H1 (cell line): Measurements from ENCODE around the gene GTF3C5. TPM values are rescaled to one million over a fixed set of nuclear protein-coding genes. Genes with fewer than 3 reads are reported as not detected.

Source experiments
- ATF2 ChIP-seq: IDR thresholded peaks from 2 replicates; pipeline ENCODE4 v1.6.1; 2012; ENCODE audit warnings: low read length, inconsistent platforms
- CTCF ChIP-seq, 3 experiments: IDR thresholded peaks; 1 replicate in 2 of 3; 2 replicates in 1 of 3; pipeline versions ENCODE4 v1.5.1 to v1.6.1; 2011; ENCODE audit warnings: low read length in 3 of 3, mild to moderate bottlenecking in 3 of 3, inconsistent platforms in 2 of 3, low read depth in 1 of 3, moderate library complexity in 1 of 3; ENCODE audit not compliant: insufficient read depth in 1 of 3; ENCODE audit errors: control extremely low read depth in 1 of 3
- GTF2F1 ChIP-seq: IDR thresholded peaks from 2 replicates; pipeline ENCODE4 v1.6.1; 2012; ENCODE audit warnings: low read depth, low read length, improper control_type of control experiment, borderline replicate concordance
- POLR2A ChIP-seq, 2 experiments: IDR thresholded peaks; 1 replicate in 1 of 2; 2 replicates in 1 of 2; pipeline ENCODE4 v1.6.1; 2011; ENCODE audit warnings: low read depth in 2 of 2, low read length in 2 of 2, mild to moderate bottlenecking in 2 of 2; ENCODE audit errors: control extremely low read depth in 1 of 2
- RFX5 ChIP-seq: IDR thresholded peaks from 2 replicates; pipeline ENCODE4 v1.6.1; 2011; ENCODE audit warnings: low read depth, low read length, improper control_type of control experiment, borderline replicate concordance
- RXRA ChIP-seq: IDR thresholded peaks from 2 replicates; pipeline ENCODE4 v1.6.1; 2011; ENCODE audit warnings: low read depth, mild to moderate bottlenecking, low read length, moderate library complexity; ENCODE audit not compliant: insufficient read depth
- SIN3A ChIP-seq, 2 experiments: IDR thresholded peaks in 1 of 2; conservative IDR thresholded peaks in 1 of 2; 2 replicates each; pipeline ENCODE4 v1.6.1; 2011 to 2012; ENCODE audit warnings: low read length in 2 of 2, improper control_type of control experiment in 1 of 2, low read depth in 1 of 2, mild to moderate bottlenecking in 1 of 2
- polyA plus RNA-seq, 7 experiments: library from polyadenylated mRNA; depleted of rRNA in 3 of 7; stranded (reverse) in 5 of 7; unstranded in 2 of 7; fragments of >200 nt in 5 of 7; fragments of 200-250 nt in 2 of 7; gene quantifications; 1 replicate in 5 of 7; 2 replicates in 1 of 7; 4 replicates in 1 of 7; pipeline versions ENCODE4 v1.2.1 to v1.2.3, GENCODE V29; 2011 to 2013; ENCODE audit warnings: missing spikeins in 2 of 7, mixed read lengths in 2 of 7
- total RNA-seq: library from RNA; stranded (reverse); fragmentation: NEBNext Ultra II Directional; extraction: Animal tissue kit (Norgen Biotek cat#: 25700); gene quantifications from 2 replicates; pipeline ENCODE4 v1.2.1, GENCODE V29; 2021

Gene GTF3C5
- total and polyA plus RNA-seq, 2 of the 8 experiments (the other 6 are each of a cell fraction or from before 2014, with no cell fraction given): 78.7 to 87.1 TPM

DNA sequence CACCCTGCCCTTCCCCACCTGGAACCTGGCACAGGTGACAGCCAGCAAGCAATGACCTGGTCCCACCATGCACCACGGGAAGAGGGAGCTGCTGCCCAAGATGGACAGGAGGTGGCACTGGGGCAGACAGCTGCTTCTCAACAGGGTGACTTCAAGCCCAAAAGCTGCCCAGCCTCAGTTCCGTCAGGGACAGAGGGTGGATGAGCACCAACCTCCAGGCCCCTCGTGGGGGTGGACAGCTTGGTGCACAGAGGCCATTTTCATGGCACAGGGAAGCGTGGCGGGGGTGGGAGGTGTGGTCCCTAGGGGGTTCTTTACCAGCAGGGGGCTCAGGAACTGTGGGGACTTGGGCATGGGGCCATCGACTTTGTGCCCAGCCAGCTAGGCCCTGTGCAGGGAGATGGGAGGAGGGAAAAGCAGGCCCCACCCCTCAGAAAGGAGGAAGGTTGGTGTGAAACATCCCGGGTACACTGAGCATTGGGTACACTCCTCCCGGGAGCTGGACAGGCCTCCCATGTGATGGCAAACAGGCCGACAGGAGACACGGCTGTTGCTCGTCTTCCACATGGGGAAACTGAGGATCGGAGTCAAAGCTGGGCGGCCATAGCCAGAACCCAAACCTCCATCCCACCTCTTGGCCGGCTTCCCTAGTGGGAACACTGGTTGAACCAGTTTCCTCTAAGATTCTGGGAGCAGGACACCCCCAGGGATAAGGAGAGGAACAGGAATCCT is 32.9 kb downstream of the GTF3C5 start (continued):
- no peak for TF ChIP-seq GTF2F1
- TF ChIP-seq SIN3A (conservative IDR thresholded peaks at IDR 0.05 in 1 of 2, IDR thresholded peaks at IDR 0.05 in 1 of 2; ENCODE audit: low read depth in 1 of 2, low read length in 2 of 2): no peak
- TF ChIP-seq ATF2: no peak
- TF ChIP-seq RXRA: no peak
- TF ChIP-seq POLR2A (IDR thresholded peaks at IDR 0.05; ENCODE audit: control extremely low read depth in 1 of 2, low read depth in 2 of 2, low read length in 2 of 2): no peak
- no peak for TF ChIP-seq RFX5
- no peak for TF ChIP-seq CTCF (IDR thresholded peaks at IDR 0.05; ENCODE audit: control extremely low read depth in 1 of 3, insufficient read depth in 1 of 3, low read depth in 1 of 3, low read length in 3 of 3)
